ENCODE results near the gene MORF4L1. TPM values are rescaled to one million over a fixed set of nuclear protein-coding genes. Genes with fewer than 3 reads are reported as not detected.

Gene MORF4L1
- total and polyA plus RNA-seq, 2 donors from 2014 or later: 319 to 325 TPM

GRCh38 chr15:78921517-78921916 lies 48.8 kb downstream of the MORF4L1 start:
- DNase-seq: no peak

GRCh38 chr15:78921940-78922339 lies 49.2 kb downstream of the MORF4L1 start:
- no peak overlapping the region for H3K4me3 ChIP-seq (ENCODE audit: low read length in 3 of 3)
- no peaks in the 10 kb centered on the region for H3K9me3 ChIP-seq (ENCODE audit: control insufficient read depth in 2 of 3, insufficient read depth in 1 of 3, low read length in 3 of 3)
- TF ChIP-seq CTCF (IDR thresholded peaks at IDR 0.05; ENCODE audit: borderline replicate concordance, extremely low read depth, insufficient read depth): no peak
- no peak overlapping the region for H3K27ac ChIP-seq (ENCODE audit: low read depth in 2 of 2, low read length in 2 of 2)
- H3K9ac ChIP-seq (ENCODE audit: low read length in 3 of 3): no peak overlapping the region
- H3K27me3 ChIP-seq (ENCODE audit: control insufficient read depth, insufficient read depth, low read length): no peaks in the 10 kb centered on the region
- intact Hi-C loops (cut with DNase I): no loop called here
- H3K36me3 ChIP-seq (ENCODE audit: control insufficient read depth in 2 of 3, insufficient read depth in 3 of 3, low read length in 3 of 3): peaks cover 5 to 46% (median 37%) of the 10 kb centered on the region in 3 donors
- FAIRE-seq (no peak), DNase-seq (no peak)
- H3K4me1 ChIP-seq (ENCODE audit: control insufficient read depth in 2 of 3, insufficient read depth in 2 of 3, low read depth in 1 of 3, low read length in 3 of 3): peaks cover 0 to 1% (median 0%) of the 10 kb centered on the region in 3 donors

More at GRCh38 chr15:78921517-78921916, 48.8 kb downstream of the MORF4L1 start:
- Histone ChIP-seq H3K9ac (ENCODE audit: low read length in 3 of 3) (no peak overlapping the region), H3K4me3 (ENCODE audit: low read length in 3 of 3) (no peak overlapping the region), H3K27me3 (ENCODE audit: control insufficient read depth, insufficient read depth, low read length) (no peaks in the 10 kb centered on the region), H3K27ac (ENCODE audit: low read depth in 2 of 2, low read length in 2 of 2) (no peak overlapping the region), H3K4me1 (ENCODE audit: control insufficient read depth in 2 of 3, insufficient read depth in 2 of 3, low read depth in 1 of 3, low read length in 3 of 3) (peaks cover 0 to 2% (median 0%) of the 10 kb centered on the region in 3 donors), H3K9me3 (ENCODE audit: control insufficient read depth in 2 of 3, insufficient read depth in 1 of 3, low read length in 3 of 3) (no peaks in the 10 kb centered on the region), H3K36me3 (ENCODE audit: control insufficient read depth in 2 of 3, insufficient read depth in 3 of 3, low read length in 3 of 3) (peaks cover under 1 to 41% (median 34%) of the 10 kb centered on the region in 3 donors)
- no peak for FAIRE-seq
- intact Hi-C loops (cut with DNase I): no loop called here
- no peak for TF ChIP-seq CTCF (IDR thresholded peaks at IDR 0.05; ENCODE audit: borderline replicate concordance, extremely low read depth, insufficient read depth)

GRCh38 chr15:78922527-78922926 lies 49.8 kb downstream of the MORF4L1 start:
- Histone ChIP-seq H3K27me3 (ENCODE audit: control insufficient read depth, insufficient read depth, low read length) (no peaks in the 10 kb centered on the region), H3K36me3 (ENCODE audit: control insufficient read depth in 2 of 3, insufficient read depth in 3 of 3, low read length in 3 of 3) (peaks cover 5 to 51% (median 43%) of the 10 kb centered on the region in 3 donors), H3K27ac (ENCODE audit: low read depth in 2 of 2, low read length in 2 of 2) (no peak overlapping the region), H3K4me3 (ENCODE audit: low read length in 3 of 3) (no peak overlapping the region), H3K9me3 (ENCODE audit: control insufficient read depth in 2 of 3, insufficient read depth in 1 of 3, low read length in 3 of 3) (no peaks in the 10 kb centered on the region), H3K4me1 (ENCODE audit: control insufficient read depth in 2 of 3, insufficient read depth in 2 of 3, low read depth in 1 of 3, low read length in 3 of 3) (no peaks in the 10 kb centered on the region), H3K9ac (ENCODE audit: low read length in 3 of 3) (no peak overlapping the region)
- no peak for TF ChIP-seq CTCF (IDR thresholded peaks at IDR 0.05; ENCODE audit: borderline replicate concordance, extremely low read depth, insufficient read depth)
- FAIRE-seq (no peak), DNase-seq (no peak)
- intact Hi-C loops (cut with DNase I): no loop called here

GRCh38 chr15:78923015-78923414 lies 50.3 kb downstream of the MORF4L1 start:
- DNase-seq: no peak

More at GRCh38 chr15:78923015-78923414, 50.3 kb downstream of the MORF4L1 start:
- Histone ChIP-seq H3K9ac (ENCODE audit: low read length in 3 of 3) (no peak overlapping the region), H3K4me3 (ENCODE audit: low read length in 3 of 3) (no peak overlapping the region), H3K9me3 (ENCODE audit: control insufficient read depth in 2 of 3, insufficient read depth in 1 of 3, low read length in 3 of 3) (no peaks in the 10 kb centered on the region), H3K4me1 (ENCODE audit: control insufficient read depth in 2 of 3, insufficient read depth in 2 of 3, low read depth in 1 of 3, low read length in 3 of 3) (no peaks in the 10 kb centered on the region), H3K27me3 (ENCODE audit: control insufficient read depth, insufficient read depth, low read length) (no peaks in the 10 kb centered on the region), H3K36me3 (ENCODE audit: control insufficient read depth in 2 of 3, insufficient read depth in 3 of 3, low read length in 3 of 3) (peaks cover 5 to 56% (median 46%) of the 10 kb centered on the region in 3 donors), H3K27ac (ENCODE audit: low read depth in 2 of 2, low read length in 2 of 2) (no peak overlapping the region)
- no peak for FAIRE-seq
- intact Hi-C loops (cut with DNase I): no loop called here
- no peak for TF ChIP-seq CTCF (IDR thresholded peaks at IDR 0.05; ENCODE audit: borderline replicate concordance, extremely low read depth, insufficient read depth)
